Measurements from ENCODE around the gene IKZF1.

Gene IKZF1

DNA sequence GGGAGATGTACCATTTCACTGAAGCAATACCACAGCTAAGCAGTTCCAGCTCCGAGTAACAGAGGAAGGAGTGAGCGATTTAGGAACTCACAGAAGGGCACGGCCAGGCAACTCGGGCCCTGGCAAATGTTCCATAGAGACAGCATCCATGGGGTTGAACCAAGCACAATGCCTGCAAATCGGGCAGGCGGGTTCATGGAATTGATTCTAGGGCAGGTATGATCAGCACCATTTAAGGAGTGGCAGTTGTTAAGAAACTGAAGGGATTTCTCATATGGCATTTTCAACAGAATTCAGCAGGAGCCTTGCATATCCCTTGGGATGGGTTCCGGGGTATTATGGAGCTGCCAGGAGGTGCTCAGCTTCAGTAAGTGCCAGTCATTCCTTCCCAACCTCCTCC lies 66.4 kb downstream of the IKZF1 start:
- Histone ChIP-seq H3K4ac (ENCODE audit: low read depth, low read length) (no peak overlapping the region), H3K4me2 (ENCODE audit: low read length) (no peak overlapping the region), H2BK120ac (ENCODE audit: insufficient read depth, low read length, poor library complexity) (no peak overlapping the region), H3K14ac (ENCODE audit: low read length) (no peak overlapping the region), H3K79me1 (ENCODE audit: low read length) (no peaks in the 10 kb centered on the region), H3K36me3 (ENCODE audit: control insufficient read depth in 1 of 2, insufficient read depth in 2 of 2, low read length in 2 of 2) (no peaks in the 10 kb centered on the region), H3K9me3 (ENCODE audit: insufficient read depth, low read depth, low read length) (no peaks in the 10 kb centered on the region), H3K27me3 (ENCODE audit: insufficient read depth, low read length) (no peaks in the 10 kb centered on the region), H3K4me1 (ENCODE audit: control insufficient read depth in 1 of 2, insufficient read depth in 2 of 2, low read length in 2 of 2) (no peaks in the 10 kb centered on the region), H3K9ac (ENCODE audit: low read length) (no peak overlapping the region), H3K4me3 (ENCODE audit: low read depth, low read length) (no peak overlapping the region), H3K18ac (ENCODE audit: low read length) (no peak overlapping the region), H2AK5ac (ENCODE audit: low read length) (no peak overlapping the region), H2AFZ (ENCODE audit: insufficient read depth, low read length, poor library complexity) (no peak overlapping the region), H4K91ac (ENCODE audit: low read depth, low read length) (no peak overlapping the region), H3K79me2 (ENCODE audit: control insufficient read depth, insufficient read depth, low read length, poor library complexity) (no peaks in the 10 kb centered on the region), H4K12ac (ENCODE audit: low read depth, low read length) (no peak overlapping the region), H3K23ac (ENCODE audit: low read length) (no peak overlapping the region), H2BK5ac (ENCODE audit: low read depth, low read length, poor library complexity) (no peak overlapping the region), H4K8ac (ENCODE audit: low read depth, low read length) (no peak overlapping the region), H3K27ac (ENCODE audit: low read depth, low read length) (no peak overlapping the region), H2BK12ac (ENCODE audit: low read length) (no peak overlapping the region)
- DNase-seq: no peak
- WGBS (ENCODE audit: extremely low coverage, insufficient coverage, insufficient read length): no CpG with 5 or more reads among the region's 7 CpGs

- no peak overlapping the region for H3K4ac ChIP-seq (ENCODE audit: low read depth, low read length)
- no peak overlapping the region for H4K8ac ChIP-seq (ENCODE audit: low read depth, low read length)
- no peak overlapping the region for H2AFZ ChIP-seq (ENCODE audit: insufficient read depth, low read length, poor library complexity)
- H3K27me3 ChIP-seq (ENCODE audit: insufficient read depth, low read length): no peaks in the 10 kb centered on the region
- H3K9me3 ChIP-seq (ENCODE audit: insufficient read depth, low read depth, low read length): no peaks in the 10 kb centered on the region
- no peak overlapping the region for H3K4me3 ChIP-seq (ENCODE audit: low read depth, low read length)
- no peak overlapping the region for H3K18ac ChIP-seq (ENCODE audit: low read length)
- H2BK5ac ChIP-seq (ENCODE audit: low read depth, low read length, poor library complexity): no peak overlapping the region
- no peak overlapping the region for H3K27ac ChIP-seq (ENCODE audit: low read depth, low read length)
- no peak overlapping the region for H2BK120ac ChIP-seq (ENCODE audit: insufficient read depth, low read length, poor library complexity)
- H4K91ac ChIP-seq (ENCODE audit: low read depth, low read length): no peak overlapping the region
- no peak overlapping the region for H3K9ac ChIP-seq (ENCODE audit: low read length)
- no peak overlapping the region for H3K14ac ChIP-seq (ENCODE audit: low read length)
- no peak for DNase-seq
- H3K79me2 ChIP-seq (ENCODE audit: control insufficient read depth, insufficient read depth, low read length, poor library complexity): no peaks in the 10 kb centered on the region
- no peak overlapping the region for H2BK12ac ChIP-seq (ENCODE audit: low read length)
- no peaks in the 10 kb centered on the region for H3K4me1 ChIP-seq (ENCODE audit: control insufficient read depth in 1 of 2, insufficient read depth in 2 of 2, low read length in 2 of 2)
- no CpG with 5 or more reads among the region's 5 CpGs for WGBS (ENCODE audit: extremely low coverage, insufficient coverage, insufficient read length)
- no peak overlapping the region for H3K23ac ChIP-seq (ENCODE audit: low read length)
- H3K36me3 ChIP-seq (ENCODE audit: control insufficient read depth in 1 of 2, insufficient read depth in 2 of 2, low read length in 2 of 2): no peaks in the 10 kb centered on the region
- no peak overlapping the region for H4K12ac ChIP-seq (ENCODE audit: low read depth, low read length)
- H3K79me1 ChIP-seq (ENCODE audit: low read length): no peaks in the 10 kb centered on the region
- H2AK5ac ChIP-seq (ENCODE audit: low read length): no peak overlapping the region
- H3K4me2 ChIP-seq (ENCODE audit: low read length): no peak overlapping the region
Measured at GRCh38 chr7:50371551-50372021, 67.1 kb downstream of the IKZF1 start.

DNA sequence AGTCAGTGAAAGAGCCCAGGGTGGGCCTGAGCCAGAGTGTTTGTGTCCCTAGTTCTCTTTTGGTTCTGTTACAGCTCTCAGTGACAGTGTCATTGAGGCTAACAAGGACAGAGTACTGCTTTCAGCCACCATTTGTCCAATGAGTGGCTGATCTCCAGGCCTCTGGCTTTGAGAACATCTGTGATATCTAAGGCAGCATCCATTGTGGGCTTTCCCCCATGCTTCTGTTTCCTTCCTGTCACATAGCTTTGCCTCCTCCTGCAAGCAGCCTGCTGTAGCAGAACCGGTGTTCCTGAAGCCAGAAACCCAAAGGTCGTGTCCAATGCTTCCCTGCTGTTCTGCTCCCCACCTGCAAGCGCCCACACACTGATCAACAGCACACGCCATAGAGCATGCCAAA lies 68.4 kb downstream of the IKZF1 start:
- no peak overlapping the region for H4K91ac ChIP-seq (ENCODE audit: low read depth, low read length)
- H3K9me3 ChIP-seq (ENCODE audit: insufficient read depth, low read depth, low read length): no peaks in the 10 kb centered on the region
- H2AK5ac ChIP-seq (ENCODE audit: low read length): no peak overlapping the region
- H2BK12ac ChIP-seq (ENCODE audit: low read length): no peak overlapping the region
- no peak overlapping the region for H2BK120ac ChIP-seq (ENCODE audit: insufficient read depth, low read length, poor library complexity)
- H3K14ac ChIP-seq (ENCODE audit: low read length): no peak overlapping the region
- no peak overlapping the region for H3K4ac ChIP-seq (ENCODE audit: low read depth, low read length)
- H3K9ac ChIP-seq (ENCODE audit: low read length): no peak overlapping the region
- no peak for DNase-seq
- H3K23ac ChIP-seq (ENCODE audit: low read length): no peak overlapping the region
- H3K4me3 ChIP-seq (ENCODE audit: low read depth, low read length): no peak overlapping the region
- no peak overlapping the region for H4K12ac ChIP-seq (ENCODE audit: low read depth, low read length)
- H3K36me3 ChIP-seq (ENCODE audit: control insufficient read depth in 1 of 2, insufficient read depth in 2 of 2, low read length in 2 of 2): no peaks in the 10 kb centered on the region
- no peak overlapping the region for H2AFZ ChIP-seq (ENCODE audit: insufficient read depth, low read length, poor library complexity)
- H3K27ac ChIP-seq (ENCODE audit: low read depth, low read length): no peak overlapping the region
- H2BK5ac ChIP-seq (ENCODE audit: low read depth, low read length, poor library complexity): no peak overlapping the region
- no peak overlapping the region for H3K18ac ChIP-seq (ENCODE audit: low read length)
- H3K4me2 ChIP-seq (ENCODE audit: low read length): no peak overlapping the region
- H3K27me3 ChIP-seq (ENCODE audit: insufficient read depth, low read length): no peaks in the 10 kb centered on the region
- no CpG with 5 or more reads among the region's 4 CpGs for WGBS (ENCODE audit: extremely low coverage, insufficient coverage, insufficient read length)
- no peak overlapping the region for H4K8ac ChIP-seq (ENCODE audit: low read depth, low read length)
- H3K79me2 ChIP-seq (ENCODE audit: control insufficient read depth, insufficient read depth, low read length, poor library complexity): no peaks in the 10 kb centered on the region
- H3K4me1 ChIP-seq (ENCODE audit: control insufficient read depth in 1 of 2, insufficient read depth in 2 of 2, low read length in 2 of 2): no peaks in the 10 kb centered on the region
- no peaks in the 10 kb centered on the region for H3K79me1 ChIP-seq (ENCODE audit: low read length)

DNA sequence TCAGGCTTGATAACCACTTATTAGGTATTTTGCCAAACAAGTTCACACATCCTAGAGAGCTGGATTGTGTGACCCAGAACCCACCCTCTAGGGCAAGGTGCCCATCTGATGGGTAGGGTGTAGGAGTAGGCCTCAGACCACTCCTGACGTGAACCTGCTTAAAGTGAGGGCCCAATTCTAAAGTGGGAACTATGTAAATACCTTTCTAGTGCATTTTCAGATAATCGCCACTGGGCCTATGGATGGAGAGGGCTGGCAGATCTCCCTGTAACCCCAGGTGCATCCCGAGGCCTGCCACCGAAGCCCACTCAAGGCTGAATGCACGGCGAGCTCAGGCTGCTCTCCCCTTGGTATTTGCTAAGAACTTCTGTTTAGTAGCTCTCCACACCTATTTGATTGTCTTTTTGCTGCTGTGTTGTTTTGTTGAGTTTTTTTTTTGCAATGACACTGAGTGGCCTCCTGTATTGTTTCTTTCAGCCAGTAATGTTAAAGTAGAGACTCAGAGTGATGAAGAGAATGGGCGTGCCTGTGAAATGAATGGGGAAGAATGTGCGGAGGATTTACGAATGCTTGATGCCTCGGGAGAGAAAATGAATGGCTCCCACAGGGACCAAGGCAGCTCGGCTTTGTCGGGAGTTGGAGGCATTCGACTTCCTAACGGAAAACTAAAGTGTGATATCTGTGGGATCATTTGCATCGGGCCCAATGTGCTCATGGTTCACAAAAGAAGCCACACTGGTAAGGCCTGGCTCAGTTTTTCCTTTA lies 71.7 kb downstream of the IKZF1 start:
- WGBS (ENCODE audit: extremely low coverage, insufficient coverage, insufficient read length): 100% methylated on average over 4 of the region's 15 CpGs
- Histone ChIP-seq H3K14ac (ENCODE audit: low read length) (no peak overlapping the region), H2BK120ac (ENCODE audit: insufficient read depth, low read length, poor library complexity) (no peak overlapping the region), H4K8ac (ENCODE audit: low read depth, low read length) (no peak overlapping the region), H3K4ac (ENCODE audit: low read depth, low read length) (no peak overlapping the region), H4K12ac (ENCODE audit: low read depth, low read length) (no peak overlapping the region), H3K79me2 (ENCODE audit: control insufficient read depth, insufficient read depth, low read length, poor library complexity) (no peaks in the 10 kb centered on the region), H3K18ac (ENCODE audit: low read length) (no peak overlapping the region), H3K79me1 (ENCODE audit: low read length) (peaks cover 2% of the 10 kb centered on the region), H3K23ac (ENCODE audit: low read length) (no peak overlapping the region), H2BK12ac (ENCODE audit: low read length) (no peak overlapping the region), H2AFZ (ENCODE audit: insufficient read depth, low read length, poor library complexity) (no peak overlapping the region), H3K27me3 (ENCODE audit: insufficient read depth, low read length) (no peaks in the 10 kb centered on the region), H3K4me2 (ENCODE audit: low read length) (no peak overlapping the region), H3K4me1 (ENCODE audit: control insufficient read depth in 1 of 2, insufficient read depth in 2 of 2, low read length in 2 of 2) (peaks cover 2% of the 10 kb centered on the region in 2 experiments), H4K91ac (ENCODE audit: low read depth, low read length) (no peak overlapping the region), H3K9ac (ENCODE audit: low read length) (no peak overlapping the region), H2AK5ac (ENCODE audit: low read length) (no peak overlapping the region), H3K9me3 (ENCODE audit: insufficient read depth, low read depth, low read length) (no peaks in the 10 kb centered on the region), H3K27ac (ENCODE audit: low read depth, low read length) (no peak overlapping the region), H3K36me3 (ENCODE audit: control insufficient read depth in 1 of 2, insufficient read depth in 2 of 2, low read length in 2 of 2) (no peaks in the 10 kb centered on the region), H2BK5ac (ENCODE audit: low read depth, low read length, poor library complexity) (no peak overlapping the region), H3K4me3 (ENCODE audit: low read depth, low read length) (no peak overlapping the region)
- no peak for DNase-seq

Data from trophoblast cell (in vitro differentiated cells and primary cell).